Nephron progenitor cell (in vitro differentiated cells): Measurements from ENCODE around the gene ABR.
A peak's percentile ranks its signal among the peaks of the same experiment; 100 is the strongest.

Source experiments
- DNase-seq: peaks from one replicate; pipeline ENCODE4 v3.0.0; 2021
- H3K27ac Mint-ChIP-seq: 2 replicates; pipeline ENCODE4 v1.8.0; 2021; ENCODE audit warnings: mild to moderate bottlenecking, moderate library complexity, mixed read lengths
- H3K27me3 Mint-ChIP-seq: 2 replicates; pipeline ENCODE4 v1.8.0; 2021; ENCODE audit warnings: mild to moderate bottlenecking, low read depth, mixed read lengths; ENCODE audit not compliant: poor library complexity
- H3K36me3 Mint-ChIP-seq: 2 replicates; pipeline ENCODE4 v1.8.0; 2021; ENCODE audit warnings: low read depth, mixed read lengths
- H3K4me1 Mint-ChIP-seq: 2 replicates; pipeline ENCODE4 v1.8.0; 2021; ENCODE audit warnings: mixed read lengths
- H3K4me3 Mint-ChIP-seq: 2 replicates; pipeline ENCODE4 v1.8.0; 2021; ENCODE audit warnings: mild to moderate bottlenecking, moderate library complexity, mixed read lengths
- H3K9me3 Mint-ChIP-seq: 2 replicates; pipeline ENCODE4 v1.8.0; 2021; ENCODE audit warnings: mild to moderate bottlenecking, moderate library complexity, mixed read lengths
- CTCF ChIP-seq: fragments of 200-600 bp; sonication (generic); IDR thresholded peaks from 2 replicates; pipeline ENCODE4 v1.5.0; 2021; ENCODE audit warnings: antibody characterized with exemption

ABR gene

GRCh38 chr17:962166-962565 is 217.6 kb downstream of the ABR start:
- no peak for TF ChIP-seq CTCF
- H3K27me3 Mint-ChIP-seq, result peaks cover 4% of the 10 kb centered on the region
- DNase-seq, result no peak
- H3K27ac Mint-ChIP-seq, result no peak overlapping the region
- peaks cover 23% of the 10 kb centered on the region for H3K36me3 Mint-ChIP-seq
- peaks cover 7% of the 10 kb centered on the region for H3K9me3 Mint-ChIP-seq
- H3K4me1 Mint-ChIP-seq, result peaks cover 68% of the 10 kb centered on the region
- no peak overlapping the region for H3K4me3 Mint-ChIP-seq

- H3K9me3 Mint-ChIP-seq, result peaks cover 7% of the 10 kb centered on the region
- peaks cover 42% of the 10 kb centered on the region for H3K36me3 Mint-ChIP-seq
- H3K4me1 Mint-ChIP-seq, result peaks cover 66% of the 10 kb centered on the region
- TF ChIP-seq CTCF, result no peak
- H3K27me3 Mint-ChIP-seq, result peaks cover 7% of the 10 kb centered on the region
- DNase-seq, result no peak
- H3K4me3 Mint-ChIP-seq, result no peak overlapping the region
- H3K27ac Mint-ChIP-seq, result peak overlapping the region; percentile 82
Observed at GRCh38 chr17:958712-959451, 220.9 kb downstream of the ABR start.

GRCh38 chr17:957856-958421 is 221.8 kb downstream of the ABR start:
- H3K4me3 Mint-ChIP-seq, result no peak overlapping the region
- H3K27me3 Mint-ChIP-seq, result peaks cover 3% of the 10 kb centered on the region
- DNase-seq, result no peak
- TF ChIP-seq CTCF, result no peak
- H3K36me3 Mint-ChIP-seq, result peaks cover 42% of the 10 kb centered on the region
- H3K4me1 Mint-ChIP-seq, result peaks cover 59% of the 10 kb centered on the region
- H3K27ac Mint-ChIP-seq, result peak overlapping the region; percentile 82
- H3K9me3 Mint-ChIP-seq, result peaks cover 7% of the 10 kb centered on the region

GRCh38 chr17:956905-957304 is 222.9 kb downstream of the ABR start:
- peak overlapping the region; percentile 81 for H3K27ac Mint-ChIP-seq
- H3K4me1 Mint-ChIP-seq, result peaks cover 54% of the 10 kb centered on the region
- no peak for DNase-seq
- H3K27me3 Mint-ChIP-seq, result peaks cover 3% of the 10 kb centered on the region
- H3K36me3 Mint-ChIP-seq, result peaks cover 42% of the 10 kb centered on the region
- no peak for TF ChIP-seq CTCF
- H3K4me3 Mint-ChIP-seq, result no peak overlapping the region
- H3K9me3 Mint-ChIP-seq, result peaks cover 7% of the 10 kb centered on the region

- peak overlapping the region; percentile 20 for H3K4me3 Mint-ChIP-seq
- peaks cover 7% of the 10 kb centered on the region for H3K9me3 Mint-ChIP-seq
- DNase-seq, result peak; percentile 36
- peaks cover 3% of the 10 kb centered on the region for H3K27me3 Mint-ChIP-seq
- peaks cover 38% of the 10 kb centered on the region for H3K36me3 Mint-ChIP-seq
- TF ChIP-seq CTCF, result no peak
- peak overlapping the region; percentile 97 for H3K27ac Mint-ChIP-seq
- H3K4me1 Mint-ChIP-seq, result peaks cover 69% of the 10 kb centered on the region
Observed at GRCh38 chr17:954431-955164, 225.2 kb downstream of the ABR start.
